Endodermal cell (in vitro differentiated cells): ENCODE data around the gene COX6A1. TPM values are rescaled to one million over a fixed set of nuclear protein-coding genes. Genes with fewer than 3 reads are reported as not detected.

Experiments
- DNase-seq: peaks from one replicate; pipeline ENCODE4 v3.0.0-alpha.2; 2017
- H3K27ac ChIP-seq: 2 replicates; pipeline ENCODE4 v1.5.1; 2013; ENCODE audit warnings: mild to moderate bottlenecking, low read depth, low read length, moderate library complexity
- H3K27me3 ChIP-seq: 2 replicates; pipeline ENCODE4 v1.6.1; 2013; ENCODE audit warnings: mild to moderate bottlenecking, low read length, moderate library complexity; ENCODE audit not compliant: insufficient read depth, control insufficient read depth, poor library complexity, severe bottlenecking
- H3K36me3 ChIP-seq: 2 replicates; pipeline ENCODE4 v1.7.0; 2013; ENCODE audit warnings: mild to moderate bottlenecking, low read length, moderate library complexity; ENCODE audit not compliant: control insufficient read depth, insufficient read depth
- H3K4me1 ChIP-seq: one replicate; pipeline ENCODE4 v1.7.0; 2013; ENCODE audit warnings: low read length; ENCODE audit not compliant: control insufficient read depth, insufficient read depth
- H3K4me3 ChIP-seq: 2 replicates; pipeline ENCODE4 v1.5.1; 2013; ENCODE audit warnings: mild to moderate bottlenecking, low read length, moderate library complexity
- H3K9ac ChIP-seq: 2 replicates; pipeline ENCODE4 v1.6.1; 2013; ENCODE audit warnings: mild to moderate bottlenecking, low read length, moderate library complexity; ENCODE audit not compliant: poor library complexity, severe bottlenecking; ENCODE audit errors: extremely low read depth
- H3K9me3 ChIP-seq: 2 replicates; pipeline ENCODE4 v1.6.1; 2013; ENCODE audit warnings: mild to moderate bottlenecking, low read length, moderate library complexity; ENCODE audit not compliant: control insufficient read depth
- H3K27ac Mint-ChIP-seq: 2 replicates; pipeline ENCODE4 v1.8.0; 2020; ENCODE audit warnings: mixed read lengths
- H3K27me3 Mint-ChIP-seq: 2 replicates; pipeline ENCODE4 v1.8.0; 2021; ENCODE audit warnings: mild to moderate bottlenecking, mixed read lengths; ENCODE audit not compliant: insufficient read depth
- H3K36me3 Mint-ChIP-seq: 2 replicates; pipeline ENCODE4 v1.8.0; 2020; ENCODE audit warnings: low read depth, mixed read lengths
- H3K4me1 Mint-ChIP-seq: 2 replicates; pipeline ENCODE4 v1.8.0; 2020; ENCODE audit warnings: mixed read lengths
- H3K4me3 Mint-ChIP-seq: 2 replicates; pipeline ENCODE4 v1.8.0; 2020; ENCODE audit warnings: mild to moderate bottlenecking, moderate library complexity, mixed read lengths
- H3K9me3 Mint-ChIP-seq: 2 replicates; pipeline ENCODE4 v1.8.0; 2020; ENCODE audit warnings: mild to moderate bottlenecking, mixed read lengths
- CTCF ChIP-seq: fragments of 200-600 bp; sonication (generic); conservative IDR thresholded peaks from 2 replicates; pipeline ENCODE4 v1.5.0; 2021; ENCODE audit warnings: antibody characterized with exemption, mild to moderate bottlenecking
- WGBS, 2 experiments: methylation state at CpG; one replicate each; pipeline versions ENCODE4 v1.1.5 to v1.1.7; 2013; ENCODE audit warnings: missing lambda C conversion rate in 2 of 2, mixed read lengths in 1 of 2; ENCODE audit not compliant: insufficient coverage in 1 of 2, insufficient read length in 1 of 2; 5-methylcytosine and 5-hydroxymethylcytosine counted together
- total RNA-seq, 2 donors: library from RNA; stranded (reverse); fragmentation: NEBNext Ultra II Directional in 1 of 2; extraction: Animal tissue kit (Norgen Biotek cat#: 25700) in 1 of 2; gene quantifications; 2 replicates in 1 of 2; 3 replicates in 1 of 2; pipeline ENCODE4 v1.2.1, GENCODE V29; 2021

COX6A1 gene
- total RNA-seq, 2 donors from 2014 or later: 344 to 354 TPM

GRCh38 chr12:120408771-120409170 is 29.1 kb upstream of the COX6A1 start:
- no peaks in the 10 kb centered on the region for H3K27me3 ChIP-seq
- no peaks in the 10 kb centered on the region for H3K36me3 Mint-ChIP-seq
- no peak overlapping the region for H3K27ac ChIP-seq
- no peak overlapping the region for H3K4me3 Mint-ChIP-seq
- H3K27ac Mint-ChIP-seq: no peak overlapping the region
- WGBS, 2 experiments: 93 to 97% methylated on average over 6 to 11 of the region's 11 CpGs
- no peak for TF ChIP-seq CTCF
- no peaks in the 10 kb centered on the region for H3K9me3 ChIP-seq
- H3K9me3 Mint-ChIP-seq: peaks cover 1% of the 10 kb centered on the region
- no peaks in the 10 kb centered on the region for H3K36me3 ChIP-seq
- H3K4me3 ChIP-seq: no peak overlapping the region
- H3K4me1 Mint-ChIP-seq: peaks cover 5% of the 10 kb centered on the region
- H3K27me3 Mint-ChIP-seq: no peaks in the 10 kb centered on the region
- no peaks in the 10 kb centered on the region for H3K4me1 ChIP-seq
- DNase-seq: no peak
- H3K9ac ChIP-seq: no peak overlapping the region

- Histone ChIP-seq H3K9ac (no peak overlapping the region), H3K27ac (no peak overlapping the region), H3K4me3 (no peak overlapping the region), H3K4me1 (no peaks in the 10 kb centered on the region), H3K36me3 (no peaks in the 10 kb centered on the region), H3K9me3 (no peaks in the 10 kb centered on the region), H3K27me3 (no peaks in the 10 kb centered on the region)
- H3K9me3 Mint-ChIP-seq: no peaks in the 10 kb centered on the region
- no peaks in the 10 kb centered on the region for H3K36me3 Mint-ChIP-seq
- WGBS, 2 experiments: 90 to 92% methylated on average over 4 to 6 of the region's 7 CpGs
- no peak overlapping the region for H3K27ac Mint-ChIP-seq
- no peak for TF ChIP-seq CTCF
- DNase-seq: no peak
- no peak overlapping the region for H3K4me3 Mint-ChIP-seq
- no peaks in the 10 kb centered on the region for H3K27me3 Mint-ChIP-seq
- H3K4me1 Mint-ChIP-seq: peaks cover 10% of the 10 kb centered on the region
Observed at GRCh38 chr12:120412421-120412820, 25.5 kb upstream of the COX6A1 start.

DNA sequence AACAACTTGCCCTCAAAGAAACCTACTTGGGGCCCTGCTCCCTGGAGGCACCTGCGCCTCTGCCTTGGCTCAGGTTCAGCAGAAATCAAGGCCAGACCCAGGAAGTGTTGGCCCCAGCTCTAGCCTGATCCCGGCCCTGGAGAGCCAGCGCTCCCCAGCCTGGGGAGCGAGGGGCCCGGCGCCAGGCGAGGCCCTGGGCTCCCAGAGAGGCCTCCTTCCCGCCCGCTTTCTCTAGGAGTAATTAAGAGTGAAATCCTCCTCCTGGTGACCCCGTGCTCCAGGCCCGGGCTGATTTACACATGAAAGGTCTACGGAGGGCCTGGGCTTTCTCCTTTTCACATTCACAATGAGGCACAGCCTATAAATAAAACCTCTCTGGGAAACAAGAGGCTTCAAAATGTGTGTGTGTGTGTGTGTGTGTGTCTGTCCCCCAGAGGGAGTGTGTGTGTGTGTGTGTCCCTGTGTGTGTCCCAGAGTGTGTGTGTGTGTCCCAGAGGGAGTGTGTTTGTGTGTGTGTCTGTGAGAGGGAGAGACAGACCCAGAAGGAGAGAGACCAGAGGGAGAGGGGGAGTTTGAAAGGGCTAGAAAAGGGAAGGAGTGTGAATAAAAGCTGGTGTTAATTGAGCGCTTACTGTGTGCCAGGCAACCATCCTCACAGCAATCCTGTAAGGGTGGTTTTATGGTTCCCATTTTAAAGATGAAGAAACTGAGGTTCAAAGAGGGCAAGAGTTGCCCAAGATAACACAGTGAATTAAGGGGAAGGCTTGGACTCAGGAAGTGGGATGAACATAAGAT is 23.8 kb upstream of the COX6A1 start:
- peak overlapping the region; percentile 93 for H3K27ac ChIP-seq
- H3K9me3 Mint-ChIP-seq: no peaks in the 10 kb centered on the region
- H3K36me3 ChIP-seq: no peaks in the 10 kb centered on the region
- peak overlapping the region; percentile 73 for H3K27ac Mint-ChIP-seq
- DNase-seq: peak; percentile 95
- peaks cover 10% of the 10 kb centered on the region for H3K4me1 Mint-ChIP-seq
- no peak overlapping the region for H3K9ac ChIP-seq
- no peak overlapping the region for H3K4me3 Mint-ChIP-seq
- no peak for TF ChIP-seq CTCF
- no peaks in the 10 kb centered on the region for H3K27me3 ChIP-seq
- no peaks in the 10 kb centered on the region for H3K4me1 ChIP-seq
- no peaks in the 10 kb centered on the region for H3K27me3 Mint-ChIP-seq
- no peaks in the 10 kb centered on the region for H3K9me3 ChIP-seq
- H3K36me3 Mint-ChIP-seq: no peaks in the 10 kb centered on the region
- no peak overlapping the region for H3K4me3 ChIP-seq
- 35 to 42% methylated on average over 3 to 13 of the region's 13 CpGs for WGBS, 2 experiments
